C4-2B (cell line): Measurements from ENCODE around the gene INMT.

ENCODE experiments used
- CTCF ChIP-seq: fragments of 450-650 bp; conservative IDR thresholded peaks from 2 replicates; pipeline ENCODE4 v1.5.1; 2017; ENCODE audit warnings: mild to moderate bottlenecking
- ZFX ChIP-seq: fragments of 450-650 bp; IDR thresholded peaks from 2 replicates; pipeline ENCODE4 v1.6.1; 2017

DNA sequence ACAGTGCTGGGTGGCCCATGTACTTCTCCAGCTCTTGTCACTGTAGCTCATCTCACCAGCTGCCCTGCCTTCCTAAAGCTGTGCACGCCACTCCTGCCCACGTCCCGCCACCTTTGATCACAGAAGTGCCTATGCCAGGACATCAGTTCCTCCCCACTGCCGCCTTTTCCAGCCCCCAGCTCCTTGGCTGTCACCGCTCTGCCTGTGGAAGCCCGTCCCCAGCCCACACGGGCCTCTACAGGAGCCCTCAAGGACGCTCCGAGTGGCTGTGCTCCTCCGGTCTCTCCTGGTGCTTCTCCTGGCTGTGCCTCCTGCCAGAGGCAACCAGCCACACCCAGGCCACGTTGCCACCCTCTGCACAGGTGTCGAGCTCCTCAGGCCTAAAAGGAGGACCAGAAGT is 19.3 kb upstream of the INMT start:
- TF ChIP-seq CTCF, result no peak
- TF ChIP-seq ZFX, result no peak
